EL (cell line): ENCODE measurements around the gene NDUFA7.
"Not testable (repeated sequence)": the region's sequence is repeated elsewhere in the genome, so short reads cannot be mapped to it uniquely, and the experiment has no call there.

ENCODE experiments used
- DNase-seq: peaks from one replicate; pipeline ENCODE4 v3.0.0-alpha.2; 2016

The NDUFA7 gene

GRCh38 chr19:8341504-8341903 is 20.3 kb upstream of the NDUFA7 start:
- DNase-seq = not testable (repeated sequence)

- no peak for DNase-seq
Observed at GRCh38 chr19:8340341-8341096, 19.3 kb upstream of the NDUFA7 start.

GRCh38 chr19:8338835-8339234 is 17.7 kb upstream of the NDUFA7 start:
- DNase-seq = no peak

GRCh38 chr19:8337728-8338127 is 16.6 kb upstream of the NDUFA7 start:
- no peak for DNase-seq

GRCh38 chr19:8336660-8337059 is 15.5 kb upstream of the NDUFA7 start:
- no peak for DNase-seq

GRCh38 chr19:8336072-8336569 is 14.9 kb upstream of the NDUFA7 start:
- no peak for DNase-seq

- DNase-seq = no peak
Observed at GRCh38 chr19:8335343-8336071, 14.3 kb upstream of the NDUFA7 start.

- peak; percentile 56 for DNase-seq
Observed at GRCh38 chr19:8334458-8335342, 13.5 kb upstream of the NDUFA7 start.

GRCh38 chr19:8333767-8334457 is 12.7 kb upstream of the NDUFA7 start:
- no peak for DNase-seq

- no peak for DNase-seq
Observed at GRCh38 chr19:8332976-8333766, 12.0 kb upstream of the NDUFA7 start.

- no peak for DNase-seq
Observed at GRCh38 chr19:8331263-8331845, 10.2 kb upstream of the NDUFA7 start.

- no peak for DNase-seq
Observed at GRCh38 chr19:8329996-8330395, 8.8 kb upstream of the NDUFA7 start.

GRCh38 chr19:8325454-8325853 is 4.3 kb upstream of the NDUFA7 start:
- DNase-seq = no peak

- DNase-seq = no peak
Observed at GRCh38 chr19:8324186-8325050, 3.2 kb upstream of the NDUFA7 start.

- no peak for DNase-seq
Observed at GRCh38 chr19:8323781-8324185, 2.6 kb upstream of the NDUFA7 start.

GRCh38 chr19:8322638-8322997 is 1.4 kb upstream of the NDUFA7 start:
- DNase-seq = no peak

- DNase-seq = no peak
Observed at GRCh38 chr19:8321986-8322637, 937 bp upstream of the NDUFA7 start.

- no peak for DNase-seq
Observed at GRCh38 chr19:8320564-8321066, 560 bp downstream of the NDUFA7 start.

GRCh38 chr19:8319807-8320520 is 1.2 kb downstream of the NDUFA7 start:
- no peak for DNase-seq
